Endometrial microvascular endothelial cells (primary cell): ENCODE data around the gene AXIN2. TPM values are rescaled to one million over a fixed set of nuclear protein-coding genes. Genes with fewer than 3 reads are reported as not detected.

ENCODE experiments used
- in situ Hi-C: cut with HindIII; loops from 2 replicates; pipeline ENCODE4 v1.10.0; 2017; ENCODE audit warnings: low sequenced_read_pairs, low pct_unique_long_range_greater_than_20kb; ENCODE audit errors: inconsistent ontology term
- total RNA-seq: library from RNA; depleted of rRNA; stranded (reverse); fragments of >200 nt; gene quantifications from one replicate; pipeline ENCODE4 v1.2.3, GENCODE V29; 2015; ENCODE audit errors: inconsistent ontology term

The AXIN2 gene
- total RNA-seq, 1 donor from 2014 or later = 2.1 TPM

GRCh38 chr17:65556910-65557348 is 4.5 kb downstream of the AXIN2 start:
- in situ Hi-C loops = no loop called here

- in situ Hi-C loops = no loop called here
These were observed 5.2 kb downstream of the AXIN2 start for GRCh38 chr17:65556014-65556909.

- in situ Hi-C loops = no loop called here
These were observed 6.8 kb downstream of the AXIN2 start for GRCh38 chr17:65554553-65555223.

- in situ Hi-C loops = no loop called here
These were observed 7.5 kb downstream of the AXIN2 start for GRCh38 chr17:65553646-65554552.

GRCh38 chr17:65553009-65553645 is 8.3 kb downstream of the AXIN2 start:
- in situ Hi-C loops = no loop called here

- in situ Hi-C loops = no loop called here
These were observed 9.2 kb downstream of the AXIN2 start for GRCh38 chr17:65552214-65552613.

GRCh38 chr17:65551267-65552040 is 10.0 kb downstream of the AXIN2 start:
- in situ Hi-C loops = no loop called here

GRCh38 chr17:65550758-65551157 is 10.7 kb downstream of the AXIN2 start:
- in situ Hi-C loops = no loop called here

GRCh38 chr17:65550075-65550662 is 11.3 kb downstream of the AXIN2 start:
- in situ Hi-C loops = no loop called here

GRCh38 chr17:65548269-65548969 is 13.0 kb downstream of the AXIN2 start:
- in situ Hi-C loops = no loop called here

GRCh38 chr17:65547253-65547670 is 14.2 kb downstream of the AXIN2 start:
- in situ Hi-C loops = no loop called here

GRCh38 chr17:65546579-65546978 is 14.9 kb downstream of the AXIN2 start:
- in situ Hi-C loops = no loop called here

- in situ Hi-C loops = no loop called here
These were observed 15.5 kb downstream of the AXIN2 start for GRCh38 chr17:65545705-65546523.

- in situ Hi-C loops = no loop called here
These were observed 16.8 kb downstream of the AXIN2 start for GRCh38 chr17:65544672-65545071.

GRCh38 chr17:65542610-65543009 is 18.8 kb downstream of the AXIN2 start:
- in situ Hi-C loops = no loop called here

GRCh38 chr17:65542067-65542466 is 19.4 kb downstream of the AXIN2 start:
- in situ Hi-C loops = no loop called here
